ENCODE data around the gene NAXE. TPM values are rescaled to one million over a fixed set of nuclear protein-coding genes. Genes with fewer than 3 reads are reported as not detected.

The NAXE gene
- total RNA-seq, 1 donor from 2014 or later = 32.8 TPM

DNA sequence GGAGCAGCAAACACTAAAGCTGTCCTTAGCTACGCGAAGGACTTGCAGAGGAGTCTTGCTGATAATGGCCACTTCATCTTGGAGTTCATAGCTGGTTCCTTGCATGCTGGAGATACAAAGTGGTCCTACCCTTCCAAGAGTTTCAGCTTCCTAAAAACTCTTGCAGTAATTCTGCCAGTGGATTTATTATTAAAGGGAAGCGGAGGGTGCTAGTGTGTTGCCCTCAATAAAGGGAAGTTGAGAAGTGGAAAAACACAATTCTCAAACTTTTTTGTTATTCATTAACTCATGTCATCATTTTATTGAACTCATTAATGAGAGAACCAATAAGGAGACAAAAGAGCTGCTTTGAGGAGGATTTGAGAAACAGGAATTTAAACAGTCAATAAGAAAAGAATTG, 21.1 kb downstream of the NAXE start:
- Histone ChIP-seq H3K4me1 (no peaks in the 10 kb centered on the region), H3K4me3 (no peak overlapping the region), H3K27ac (no peak overlapping the region), H3K27me3 (peaks cover 53% of the 10 kb centered on the region), H3F3A (ENCODE audit: low read depth) (no peaks in the 10 kb centered on the region), H3K9ac (no peak overlapping the region), H3K79me2 (ENCODE audit: low read depth) (no peaks in the 10 kb centered on the region), H2AFZ (replicated peaks) (no peak overlapping the region), H4K20me1 (ENCODE audit: low read depth) (no peaks in the 10 kb centered on the region), H3K9me3 (ENCODE audit: low read depth) (no peaks in the 10 kb centered on the region), H3K36me3 (no peaks in the 10 kb centered on the region), H3K4me2 (no peak overlapping the region)
- H3K9me3 Mint-ChIP-seq = no peaks in the 10 kb centered on the region
- no peak overlapping the region for H3K27ac Mint-ChIP-seq
- H3K36me3 Mint-ChIP-seq = no peaks in the 10 kb centered on the region
- peaks cover 5% of the 10 kb centered on the region for H3K4me1 Mint-ChIP-seq
- no peak for TF ChIP-seq EZH2 (IDR thresholded peaks at IDR 0.05)
- TF ChIP-seq, protein P1, sequence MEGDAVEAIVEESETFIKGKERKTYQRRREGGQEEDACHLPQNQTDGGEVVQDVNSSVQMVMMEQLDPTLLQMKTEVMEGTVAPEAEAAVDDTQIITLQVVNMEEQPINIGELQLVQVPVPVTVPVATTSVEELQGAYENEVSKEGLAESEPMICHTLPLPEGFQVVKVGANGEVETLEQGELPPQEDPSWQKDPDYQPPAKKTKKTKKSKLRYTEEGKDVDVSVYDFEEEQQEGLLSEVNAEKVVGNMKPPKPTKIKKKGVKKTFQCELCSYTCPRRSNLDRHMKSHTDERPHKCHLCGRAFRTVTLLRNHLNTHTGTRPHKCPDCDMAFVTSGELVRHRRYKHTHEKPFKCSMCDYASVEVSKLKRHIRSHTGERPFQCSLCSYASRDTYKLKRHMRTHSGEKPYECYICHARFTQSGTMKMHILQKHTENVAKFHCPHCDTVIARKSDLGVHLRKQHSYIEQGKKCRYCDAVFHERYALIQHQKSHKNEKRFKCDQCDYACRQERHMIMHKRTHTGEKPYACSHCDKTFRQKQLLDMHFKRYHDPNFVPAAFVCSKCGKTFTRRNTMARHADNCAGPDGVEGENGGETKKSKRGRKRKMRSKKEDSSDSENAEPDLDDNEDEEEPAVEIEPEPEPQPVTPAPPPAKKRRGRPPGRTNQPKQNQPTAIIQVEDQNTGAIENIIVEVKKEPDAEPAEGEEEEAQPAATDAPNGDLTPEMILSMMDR (IDR thresholded peaks at IDR 0.05) = no peak
- TF ChIP-seq EZH2phosphoT487 (IDR thresholded peaks at IDR 0.05) = no peak
- no peak overlapping the region for H3K4me3 Mint-ChIP-seq
- no peak for DNase-seq (ENCODE audit: low spot score)
- H3K27me3 Mint-ChIP-seq (ENCODE audit: insufficient read depth, low read depth) = peaks cover 10% of the 10 kb centered on the region

DNA sequence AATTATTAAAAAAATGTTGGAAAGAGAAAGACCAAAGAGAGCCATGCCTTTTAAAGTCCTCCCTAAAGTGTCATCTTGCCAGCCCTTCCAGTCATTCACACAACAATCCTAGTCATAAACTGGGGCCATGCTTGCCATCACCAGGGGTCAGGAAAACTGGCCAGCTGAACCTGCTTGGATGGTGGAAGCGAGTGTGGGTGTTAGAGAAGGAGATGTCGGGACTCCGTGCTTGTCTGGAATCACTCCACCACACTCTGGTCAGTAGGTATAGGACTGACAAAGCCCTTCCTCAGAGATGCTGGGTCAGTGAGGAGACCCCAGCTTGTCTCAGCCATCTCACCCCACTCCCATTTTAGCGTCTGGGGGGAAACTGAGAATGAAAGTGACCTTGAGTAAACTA, 24.4 kb downstream of the NAXE start:
- Histone ChIP-seq H3K4me3 (no peak overlapping the region), H3K27me3 (peaks cover 64% of the 10 kb centered on the region), H4K20me1 (ENCODE audit: low read depth) (peaks cover 6% of the 10 kb centered on the region), H3K9ac (no peak overlapping the region), H3K4me1 (no peaks in the 10 kb centered on the region), H2AFZ (replicated peaks) (no peak overlapping the region), H3F3A (ENCODE audit: low read depth) (peaks cover 6% of the 10 kb centered on the region), H3K27ac (no peak overlapping the region), H3K4me2 (no peak overlapping the region), H3K79me2 (ENCODE audit: low read depth) (no peaks in the 10 kb centered on the region), H3K9me3 (ENCODE audit: low read depth) (no peaks in the 10 kb centered on the region), H3K36me3 (no peaks in the 10 kb centered on the region)
- Mint-ChIP-seq H3K4me1 (peaks cover 8% of the 10 kb centered on the region), H3K4me3 (no peak overlapping the region), H3K36me3 (no peaks in the 10 kb centered on the region), H3K27ac (no peak overlapping the region), H3K9me3 (no peaks in the 10 kb centered on the region), H3K27me3 (ENCODE audit: insufficient read depth, low read depth) (peaks cover 27% of the 10 kb centered on the region)
- TF ChIP-seq EZH2phosphoT487 (IDR thresholded peaks at IDR 0.05) (no peak), EZH2 (IDR thresholded peaks at IDR 0.05) (no peak)
- TF ChIP-seq, protein P1 (IDR thresholded peaks at IDR 0.05) = no peak
- DNase-seq (ENCODE audit: low spot score) = no peak

DNA sequence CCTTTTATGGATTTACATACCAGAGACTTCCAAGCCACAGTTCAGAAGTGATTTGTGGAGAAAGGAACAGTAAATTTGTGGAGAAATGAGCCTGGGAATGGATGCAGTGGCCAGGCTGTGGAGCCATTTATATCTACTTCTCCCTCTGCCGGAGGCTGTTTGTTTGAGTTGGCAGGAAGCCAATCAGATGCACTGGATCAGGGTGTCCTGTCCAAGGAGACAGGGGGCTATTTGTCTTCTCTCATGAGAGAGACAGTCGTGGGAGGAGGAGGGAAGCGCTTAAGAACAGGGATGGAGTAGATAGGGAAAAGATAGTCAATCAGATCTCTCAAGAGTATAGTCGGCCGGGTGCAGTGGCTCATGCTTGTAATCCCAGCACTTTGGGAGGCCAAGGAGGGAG, 24.9 kb downstream of the NAXE start:
- peaks cover 26% of the 10 kb centered on the region for H3K27me3 Mint-ChIP-seq (ENCODE audit: insufficient read depth, low read depth)
- H3K4me3 ChIP-seq = no peak overlapping the region
- H2AFZ ChIP-seq (replicated peaks) = no peak overlapping the region
- no peak overlapping the region for H3K4me3 Mint-ChIP-seq
- H3K9ac ChIP-seq = no peak overlapping the region
- peaks cover 67% of the 10 kb centered on the region for H3K27me3 ChIP-seq
- TF ChIP-seq, protein P1 (IDR thresholded peaks at IDR 0.05) = no peak
- TF ChIP-seq EZH2phosphoT487 (IDR thresholded peaks at IDR 0.05) (no peak), EZH2 (IDR thresholded peaks at IDR 0.05) (no peak)
- H3K4me2 ChIP-seq = no peak overlapping the region
- DNase-seq (ENCODE audit: low spot score) = no peak
- H3K4me1 ChIP-seq = no peaks in the 10 kb centered on the region
- H3F3A ChIP-seq (ENCODE audit: low read depth) = peaks cover 6% of the 10 kb centered on the region
- H4K20me1 ChIP-seq (ENCODE audit: low read depth) = peaks cover 6% of the 10 kb centered on the region
- H3K79me2 ChIP-seq (ENCODE audit: low read depth) = no peaks in the 10 kb centered on the region
- H3K9me3 ChIP-seq (ENCODE audit: low read depth) = no peaks in the 10 kb centered on the region
- H3K27ac Mint-ChIP-seq = no peak overlapping the region
- H3K27ac ChIP-seq = no peak overlapping the region
- no peaks in the 10 kb centered on the region for H3K9me3 Mint-ChIP-seq
- no peaks in the 10 kb centered on the region for H3K36me3 Mint-ChIP-seq
- peaks cover 8% of the 10 kb centered on the region for H3K4me1 Mint-ChIP-seq
- H3K36me3 ChIP-seq = no peaks in the 10 kb centered on the region

Data from neural progenitor cell (in vitro differentiated cells).